ENCODE results near the gene APOBEC3G. TPM values are rescaled to one million over a fixed set of nuclear protein-coding genes. Genes with fewer than 3 reads are reported as not detected.
A peak's percentile ranks its signal among the peaks of the same experiment; 100 is the strongest.

Gene APOBEC3G
- total and polyA plus RNA-seq, 2 donors from 2014 or later = 4.8 to 12.5 TPM

DNA sequence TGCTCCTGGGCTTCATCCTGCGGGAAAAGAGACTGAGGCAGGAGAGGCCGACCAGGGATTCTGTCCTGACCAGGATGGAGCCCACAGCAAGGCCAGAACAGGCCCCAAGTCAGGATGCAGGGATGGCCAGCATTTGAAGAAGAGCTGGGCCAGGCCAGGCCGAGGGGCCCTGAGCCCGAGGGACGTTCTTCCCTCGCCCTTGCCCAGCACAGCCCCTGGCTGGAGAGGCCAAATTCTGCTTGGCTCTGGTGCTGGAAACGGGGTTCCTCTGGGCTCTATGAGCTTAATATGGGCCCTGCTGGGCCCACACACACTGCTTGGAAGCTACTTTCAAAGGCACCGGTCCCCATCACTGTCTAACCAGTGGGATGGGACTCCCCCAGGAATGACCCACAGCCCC is 7.6 kb downstream of the APOBEC3G start:
- no peaks in the 10 kb centered on the region for H3K9me3 ChIP-seq (ENCODE audit: control insufficient read depth in 2 of 3, insufficient read depth in 1 of 3, low read length in 3 of 3)
- TF ChIP-seq, protein P1, sequence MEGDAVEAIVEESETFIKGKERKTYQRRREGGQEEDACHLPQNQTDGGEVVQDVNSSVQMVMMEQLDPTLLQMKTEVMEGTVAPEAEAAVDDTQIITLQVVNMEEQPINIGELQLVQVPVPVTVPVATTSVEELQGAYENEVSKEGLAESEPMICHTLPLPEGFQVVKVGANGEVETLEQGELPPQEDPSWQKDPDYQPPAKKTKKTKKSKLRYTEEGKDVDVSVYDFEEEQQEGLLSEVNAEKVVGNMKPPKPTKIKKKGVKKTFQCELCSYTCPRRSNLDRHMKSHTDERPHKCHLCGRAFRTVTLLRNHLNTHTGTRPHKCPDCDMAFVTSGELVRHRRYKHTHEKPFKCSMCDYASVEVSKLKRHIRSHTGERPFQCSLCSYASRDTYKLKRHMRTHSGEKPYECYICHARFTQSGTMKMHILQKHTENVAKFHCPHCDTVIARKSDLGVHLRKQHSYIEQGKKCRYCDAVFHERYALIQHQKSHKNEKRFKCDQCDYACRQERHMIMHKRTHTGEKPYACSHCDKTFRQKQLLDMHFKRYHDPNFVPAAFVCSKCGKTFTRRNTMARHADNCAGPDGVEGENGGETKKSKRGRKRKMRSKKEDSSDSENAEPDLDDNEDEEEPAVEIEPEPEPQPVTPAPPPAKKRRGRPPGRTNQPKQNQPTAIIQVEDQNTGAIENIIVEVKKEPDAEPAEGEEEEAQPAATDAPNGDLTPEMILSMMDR (IDR thresholded peaks at IDR 0.05; ENCODE audit: borderline replicate concordance, extremely low read depth, insufficient read depth) = no peak
- DNase-seq (no peak), FAIRE-seq (no peak)
- no peaks in the 10 kb centered on the region for H3K27me3 ChIP-seq (ENCODE audit: control insufficient read depth, insufficient read depth, low read length)
- H3K36me3 ChIP-seq (ENCODE audit: control insufficient read depth in 2 of 3, insufficient read depth in 3 of 3, low read length in 3 of 3) = no peaks in the 10 kb centered on the region
- H3K4me1 ChIP-seq (ENCODE audit: control insufficient read depth in 2 of 3, insufficient read depth in 2 of 3, low read depth in 1 of 3, low read length in 3 of 3) = no peaks in the 10 kb centered on the region
- H3K4me3 ChIP-seq (ENCODE audit: low read length in 3 of 3) = no peak overlapping the region
- intact Hi-C loops (cut with DNase I) = no loop called here
- no peak overlapping the region for H3K27ac ChIP-seq (ENCODE audit: low read depth in 2 of 2, low read length in 2 of 2)
- no peak overlapping the region for H3K9ac ChIP-seq (ENCODE audit: low read length in 3 of 3)

DNA sequence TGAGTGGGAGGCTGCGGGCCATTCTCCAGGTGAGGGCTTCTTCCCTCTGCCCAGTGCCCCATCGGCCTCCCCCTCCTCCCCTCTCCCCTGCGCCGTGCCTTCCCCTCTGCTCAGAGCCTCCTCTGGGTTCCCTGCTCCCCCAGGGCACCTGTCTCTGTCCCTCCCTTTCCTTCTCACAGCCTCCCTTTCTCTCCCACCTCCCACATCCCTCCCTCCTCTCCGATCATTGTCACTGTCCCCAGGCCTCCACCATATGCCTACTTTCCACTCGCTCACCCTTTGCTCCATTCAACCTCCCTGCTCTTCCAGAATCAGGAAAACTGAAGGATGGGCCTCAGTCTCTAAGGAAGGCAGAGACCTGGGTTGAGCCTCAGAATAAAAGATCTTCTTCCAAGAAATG is 10.0 kb downstream of the APOBEC3G start:
- intact Hi-C loops (cut with DNase I) = no loop called here
- no peak for FAIRE-seq
- Histone ChIP-seq H3K27me3 (ENCODE audit: control insufficient read depth, insufficient read depth, low read length) (no peaks in the 10 kb centered on the region), H3K4me3 (ENCODE audit: low read length in 3 of 3) (no peak overlapping the region), H3K36me3 (ENCODE audit: control insufficient read depth in 2 of 3, insufficient read depth in 3 of 3, low read length in 3 of 3) (no peaks in the 10 kb centered on the region), H3K27ac (ENCODE audit: low read depth in 2 of 2, low read length in 2 of 2) (no peak overlapping the region), H3K4me1 (ENCODE audit: control insufficient read depth in 2 of 3, insufficient read depth in 2 of 3, low read depth in 1 of 3, low read length in 3 of 3) (no peaks in the 10 kb centered on the region), H3K9ac (ENCODE audit: low read length in 3 of 3) (no peak overlapping the region), H3K9me3 (ENCODE audit: control insufficient read depth in 2 of 3, insufficient read depth in 1 of 3, low read length in 3 of 3) (no peaks in the 10 kb centered on the region)
- TF ChIP-seq, protein P1 (IDR thresholded peaks at IDR 0.05; ENCODE audit: borderline replicate concordance, extremely low read depth, insufficient read depth) = no peak
- DNase-seq = no peak

DNA sequence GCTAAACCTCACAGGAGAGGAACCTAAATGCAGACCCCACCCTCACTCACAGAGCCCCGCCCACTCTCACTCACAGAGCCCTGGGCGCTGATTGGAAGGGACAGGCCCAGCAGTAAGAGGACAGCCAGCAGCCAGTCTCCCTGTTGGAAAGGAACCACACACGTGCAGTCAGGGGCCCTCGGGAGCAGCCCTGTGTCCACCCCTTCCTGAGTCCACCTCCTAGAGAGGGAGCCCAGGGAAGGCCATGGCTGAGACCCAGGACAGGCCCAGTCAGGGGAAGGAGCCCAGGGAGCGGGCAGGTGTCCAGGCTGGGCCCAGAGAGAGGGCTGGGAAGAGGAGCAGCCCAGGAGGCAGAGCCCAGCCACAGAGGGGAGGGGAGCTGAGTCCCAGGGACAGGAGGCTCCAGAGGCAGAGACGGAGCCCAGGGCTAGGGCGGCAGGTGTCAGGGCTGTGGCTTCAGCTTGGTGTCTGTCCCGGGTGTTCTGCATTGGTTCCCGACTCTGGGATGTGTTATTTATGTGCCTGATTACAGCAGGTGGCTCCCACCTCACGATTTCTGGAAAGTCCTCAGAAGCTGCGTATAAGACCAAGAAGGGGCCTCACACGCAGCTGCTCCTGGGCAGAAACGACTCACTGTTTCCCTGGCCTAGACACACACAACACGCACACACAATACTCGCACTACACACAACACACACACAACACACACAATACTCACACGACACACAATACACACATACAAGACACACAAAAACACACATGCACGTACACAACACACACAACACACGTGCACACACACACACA is 11.0 kb downstream of the APOBEC3G start:
- Histone ChIP-seq H3K27ac (ENCODE audit: low read depth in 2 of 2, low read length in 2 of 2) (no peak overlapping the region), H3K4me1 (ENCODE audit: control insufficient read depth in 2 of 3, insufficient read depth in 2 of 3, low read depth in 1 of 3, low read length in 3 of 3) (no peaks in the 10 kb centered on the region), H3K4me3 (ENCODE audit: low read length in 3 of 3) (no peak overlapping the region), H3K9ac (ENCODE audit: low read length in 3 of 3) (no peak overlapping the region), H3K9me3 (ENCODE audit: control insufficient read depth in 2 of 3, insufficient read depth in 1 of 3, low read length in 3 of 3) (no peaks in the 10 kb centered on the region), H3K36me3 (ENCODE audit: control insufficient read depth in 2 of 3, insufficient read depth in 3 of 3, low read length in 3 of 3) (no peaks in the 10 kb centered on the region), H3K27me3 (ENCODE audit: control insufficient read depth, insufficient read depth, low read length) (no peaks in the 10 kb centered on the region)
- TF ChIP-seq, protein P1 (IDR thresholded peaks at IDR 0.05; ENCODE audit: borderline replicate concordance, extremely low read depth, insufficient read depth) = no peak
- no peak for FAIRE-seq
- intact Hi-C loops (cut with DNase I) = no loop called here
- DNase-seq = peak in 1 of 5 donors; percentile 45
